Neural cell (in vitro differentiated cells): Measurements from ENCODE around the gene NEURL2.

ENCODE experiments used
- CTCF ChIP-seq: fragments of 450-650 bp; IDR thresholded peaks from 2 replicates; pipeline ENCODE4 v1.5.1; 2014; ENCODE audit warnings: antibody characterized with exemption, mild to moderate bottlenecking, moderate library complexity; ENCODE audit not compliant: poor library complexity, severe bottlenecking
- EP300 ChIP-seq: fragments of 450-650 bp; conservative IDR thresholded peaks from 2 replicates; pipeline ENCODE4 v1.6.1; 2014; ENCODE audit warnings: antibody characterized with exemption, mild to moderate bottlenecking, moderate library complexity; ENCODE audit not compliant: poor library complexity, severe bottlenecking
- EZH2 ChIP-seq: fragments of 200-600, 300-800 bp; shearing (Covaris generic), sonication (generic); IDR thresholded peaks from 2 replicates; pipeline ENCODE4 v1.6.1; 2014; ENCODE audit warnings: antibody characterized with exemption, low read length, borderline replicate concordance, mild to moderate bottlenecking; ENCODE audit not compliant: insufficient read depth, poor library complexity, severe bottlenecking
- POLR2AphosphoS5 ChIP-seq: IDR thresholded peaks from 2 replicates; pipeline ENCODE4 v1.6.1; 2012
- REST ChIP-seq: IDR thresholded peaks from 2 replicates; pipeline ENCODE4 v1.6.1; 2012; ENCODE audit warnings: borderline replicate concordance

DNA sequence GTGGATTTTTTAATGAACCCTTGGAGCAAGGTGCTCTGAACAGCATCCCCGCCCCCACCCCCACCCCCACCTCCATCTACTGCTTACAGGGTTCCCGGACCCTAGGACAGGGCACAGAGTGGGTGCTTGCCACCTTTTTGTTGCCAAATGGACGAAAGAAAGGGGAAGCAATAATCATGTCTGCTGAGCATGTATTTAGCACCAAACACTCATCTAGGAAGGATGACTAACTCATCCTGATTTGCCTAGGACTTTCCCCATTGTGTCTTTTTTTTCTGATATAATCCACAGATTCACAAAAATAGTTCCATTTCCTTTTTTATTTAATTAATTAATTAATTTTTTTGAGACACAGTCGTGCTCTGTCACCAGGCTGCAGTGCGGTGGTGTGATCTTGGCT lies 22.1 kb upstream of the NEURL2 start:
- TF ChIP-seq CTCF: no peak
- TF ChIP-seq POLR2AphosphoS5: no peak
- no peak for TF ChIP-seq REST
- no peak for TF ChIP-seq EZH2
- TF ChIP-seq EP300: no peak
